NCI-H82 treated with DMSO at 0.1 percent for 48 hours (cell line): ENCODE measurements around the gene EN1.

Experiments used
- DNase-seq: peaks from one replicate; lab custom pipeline; 2025; ENCODE audit not compliant: unreplicated experiment; lab: John Stamatoyannopoulos, UW

The EN1 gene

GRCh38 chr2:118843483-118844132, 3.8 kb downstream of the EN1 start:
- DNase-seq, result no peak

- DNase-seq, result no peak
Measured at GRCh38 chr2:118842661-118843482, 4.6 kb downstream of the EN1 start.

DNA sequence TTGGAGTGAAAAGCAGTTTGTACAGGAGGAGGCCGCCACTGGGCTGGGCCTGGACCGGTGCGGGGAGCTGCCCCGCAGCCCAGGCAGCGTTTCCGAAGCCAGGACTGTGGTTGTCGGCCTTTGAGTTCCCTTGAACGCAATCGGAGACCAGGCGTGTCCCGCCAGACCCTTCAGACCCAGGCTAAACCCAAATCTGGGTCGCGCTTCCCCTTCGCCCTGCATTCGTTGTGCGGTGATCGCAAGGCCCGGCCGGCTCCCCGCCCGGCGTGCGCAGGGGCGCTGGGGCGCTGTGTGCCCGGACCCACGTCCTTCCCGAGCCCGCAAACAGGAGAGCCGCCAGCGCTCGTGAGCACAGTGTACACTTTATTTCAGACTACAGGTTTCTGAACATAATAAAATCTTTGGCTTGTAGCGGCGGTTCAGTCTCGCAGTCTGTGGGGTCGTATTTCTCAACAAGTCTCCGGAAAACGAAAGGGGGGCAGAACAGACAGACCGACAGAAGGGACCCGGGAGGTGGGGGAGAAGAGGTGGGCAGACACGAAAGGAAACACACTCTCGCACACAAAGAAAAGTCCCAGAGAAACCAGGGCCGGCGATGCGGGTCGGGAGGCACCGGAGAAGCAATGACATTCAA, 5.5 kb downstream of the EN1 start:
- DNase-seq, result no peak

DNA sequence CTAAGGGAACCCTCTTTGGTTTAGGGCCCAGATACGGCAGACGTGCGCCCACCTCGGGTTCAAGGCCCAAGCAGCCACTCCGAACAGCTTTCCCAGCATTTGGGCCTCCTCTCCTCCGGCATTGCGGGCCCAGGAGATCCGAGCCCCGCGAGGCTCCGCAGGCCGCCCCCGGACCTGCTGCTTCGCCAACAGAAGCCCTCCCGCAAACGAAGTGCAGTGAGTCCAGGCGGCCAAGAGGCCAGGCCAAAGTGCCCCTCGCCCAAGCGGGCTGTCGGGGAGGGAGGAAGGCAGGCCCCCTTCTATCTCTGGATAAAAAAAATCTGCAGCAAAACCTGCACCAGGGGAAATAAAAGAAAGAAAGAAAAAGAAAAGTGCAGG, 6.0 kb downstream of the EN1 start:
- DNase-seq, result no peak

- DNase-seq, result no peak
Measured at GRCh38 chr2:118838741-118839455, 8.6 kb downstream of the EN1 start.

DNA sequence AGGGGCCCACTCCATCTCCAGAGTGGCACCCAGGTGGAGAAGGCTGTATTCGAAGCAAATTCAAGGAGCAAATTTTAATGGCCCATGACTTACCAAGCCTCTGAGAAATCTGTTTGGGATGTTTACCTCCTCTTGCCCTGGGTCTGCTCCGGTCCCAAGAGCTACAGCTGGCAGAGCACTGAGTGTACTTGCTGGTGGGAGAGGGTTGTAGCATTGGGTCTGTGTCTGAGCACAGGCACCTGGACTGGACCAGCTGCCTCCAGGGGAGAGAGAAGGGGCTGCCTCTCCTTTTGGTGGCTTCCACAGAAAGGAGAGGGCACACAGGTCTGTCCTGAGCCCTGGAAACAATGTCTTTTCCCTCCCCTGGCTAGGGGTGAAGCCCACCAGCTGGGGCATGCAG, 9.8 kb downstream of the EN1 start:
- DNase-seq, result no peak

DNA sequence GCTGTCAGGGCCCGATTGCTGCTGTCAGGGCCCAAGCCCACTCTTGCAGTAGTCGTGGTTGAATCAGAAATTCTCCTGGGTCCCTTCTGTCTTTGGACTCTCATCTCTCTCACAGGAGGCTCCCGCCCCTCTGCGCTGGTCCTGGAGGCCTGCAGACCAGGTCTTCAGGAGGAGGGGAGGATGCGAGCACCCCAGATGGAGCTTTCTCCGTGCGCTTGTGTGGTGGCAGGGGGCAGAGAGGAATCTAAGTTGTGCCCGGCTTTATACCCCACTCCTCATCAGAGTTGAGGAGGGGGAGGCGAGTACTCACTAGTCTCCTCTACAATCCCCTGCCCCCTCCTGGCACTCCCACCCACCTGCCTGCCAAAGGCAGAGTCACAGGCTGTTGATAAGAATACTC, 10.4 kb downstream of the EN1 start:
- DNase-seq, result no peak

GRCh38 chr2:118836411-118836930, 11.0 kb downstream of the EN1 start:
- no peak for DNase-seq

GRCh38 chr2:118835746-118836410, 11.6 kb downstream of the EN1 start:
- no peak for DNase-seq

DNA sequence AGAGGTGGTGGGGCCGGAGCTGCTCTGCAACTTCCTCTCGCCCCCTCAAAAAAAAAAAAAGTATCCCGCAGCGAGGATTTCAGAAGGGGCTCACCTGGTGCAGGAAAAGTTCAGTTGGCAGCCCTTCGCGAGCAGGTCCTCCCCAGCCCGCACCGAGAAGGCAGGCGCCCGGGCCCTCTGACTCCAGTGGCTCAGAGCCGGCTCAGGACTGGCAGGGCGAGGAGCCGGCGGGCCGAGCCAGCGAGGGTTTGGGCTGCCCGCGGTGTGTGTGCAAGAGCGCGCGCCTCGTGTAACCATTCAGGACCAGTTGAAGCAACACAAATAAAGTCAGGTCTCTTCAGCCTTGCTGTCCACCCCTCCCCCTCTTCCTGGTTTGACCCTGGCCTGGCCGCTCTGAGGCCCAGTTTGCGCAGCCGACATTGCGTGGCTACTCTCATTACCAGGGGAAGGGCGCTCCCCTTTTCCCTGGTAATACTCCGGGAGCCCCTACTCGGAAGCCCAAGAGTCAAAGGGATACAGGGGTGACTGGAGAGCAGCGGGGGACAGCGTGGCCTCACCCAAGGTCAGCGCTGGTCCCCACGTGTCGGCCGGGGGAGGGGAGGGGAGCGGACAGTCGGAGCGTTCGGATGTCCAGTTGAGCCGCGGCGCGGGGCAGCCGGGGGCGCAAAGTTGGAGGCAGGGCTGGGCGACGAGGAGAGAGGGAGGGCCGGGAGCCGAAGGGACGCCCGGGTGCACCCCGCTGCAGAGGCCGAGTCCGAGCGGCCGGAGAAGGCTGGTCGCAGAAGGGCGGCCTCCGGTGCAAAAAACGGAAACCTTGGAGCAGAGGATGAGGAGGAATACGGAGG, 12.3 kb downstream of the EN1 start:
- DNase-seq, result no peak

- DNase-seq, result no peak
Measured at GRCh38 chr2:118834440-118834810, 13.0 kb downstream of the EN1 start.

DNA sequence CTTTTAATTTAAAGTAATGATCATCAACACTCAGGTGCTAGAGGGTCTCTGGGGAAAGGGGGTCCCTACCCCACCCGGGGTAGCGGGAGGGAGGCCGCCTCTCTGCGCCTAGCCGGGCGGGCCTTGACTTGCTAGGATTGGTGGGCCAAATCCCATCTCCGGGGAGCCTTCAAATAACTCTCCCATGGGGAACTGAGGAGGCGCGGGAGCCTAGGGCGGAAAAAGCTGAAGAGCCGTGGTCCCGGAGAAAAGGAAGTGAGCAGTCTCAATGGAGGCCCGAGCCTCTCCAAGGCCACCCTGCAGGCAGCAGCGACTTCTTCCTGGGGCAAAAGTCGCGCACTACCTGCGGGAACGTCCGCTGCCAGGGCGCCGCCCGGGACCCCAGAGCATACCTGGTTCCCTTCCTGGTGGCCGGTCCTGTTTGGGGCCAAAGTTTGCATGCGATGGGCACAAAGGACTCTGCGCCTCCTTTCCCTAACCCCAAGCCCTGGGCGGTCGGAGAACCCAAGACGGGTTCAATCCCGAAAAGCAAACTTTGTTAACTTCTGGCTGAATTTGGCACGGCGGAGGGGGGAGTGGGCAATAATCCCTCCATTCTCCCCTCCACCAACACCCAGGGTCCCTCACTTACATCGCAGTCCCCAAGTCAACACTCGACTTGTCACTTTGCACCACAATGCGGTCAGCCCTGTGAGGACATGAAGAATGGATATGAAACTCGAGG, 13.6 kb downstream of the EN1 start:
- no peak for DNase-seq

- no peak for DNase-seq
Measured at GRCh38 chr2:118832791-118833715, 14.4 kb downstream of the EN1 start.

- no peak for DNase-seq
Measured at GRCh38 chr2:118832071-118832790, 15.2 kb downstream of the EN1 start.

DNA sequence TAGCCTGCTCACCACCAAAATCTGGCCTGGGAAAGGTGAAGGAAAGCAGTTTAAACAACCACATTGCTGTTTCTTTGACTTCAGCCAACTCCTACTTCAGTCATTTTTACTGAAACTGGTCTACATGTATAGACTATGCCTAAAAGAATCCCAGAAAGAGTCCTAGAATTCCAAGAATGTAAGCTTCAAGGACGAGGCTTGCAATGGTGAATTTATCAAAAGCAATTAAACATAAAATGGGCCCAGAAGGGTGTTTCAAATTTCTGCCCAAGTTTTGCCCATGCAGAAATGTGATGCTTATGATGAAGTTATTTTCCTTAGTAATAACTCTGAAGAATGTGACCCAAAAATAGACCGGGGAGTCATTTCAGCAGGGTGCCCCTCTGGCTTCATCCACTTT, 16.6 kb downstream of the EN1 start:
- DNase-seq, result no peak

DNA sequence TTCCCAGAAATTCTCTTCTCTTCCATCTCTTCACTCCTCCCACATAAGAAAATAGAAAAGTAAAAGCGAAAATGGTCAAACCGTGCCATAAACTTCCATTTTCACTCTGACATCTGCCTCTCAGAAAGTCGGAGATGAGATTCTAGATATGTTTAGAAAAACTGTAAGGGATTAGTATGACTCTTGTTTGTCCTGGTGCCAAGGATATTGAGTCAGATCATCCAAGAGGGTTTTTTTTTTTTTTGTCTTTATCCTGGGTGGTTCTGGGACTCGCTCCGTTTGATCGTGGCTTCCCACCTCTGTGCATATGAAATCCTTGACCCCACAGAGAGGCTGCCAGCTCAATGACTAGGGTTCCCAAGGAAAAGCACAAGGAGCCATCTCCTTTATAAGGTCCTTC, 17.3 kb downstream of the EN1 start:
- no peak for DNase-seq

GRCh38 chr2:118826093-118826492, 21.4 kb downstream of the EN1 start:
- no peak for DNase-seq

DNA sequence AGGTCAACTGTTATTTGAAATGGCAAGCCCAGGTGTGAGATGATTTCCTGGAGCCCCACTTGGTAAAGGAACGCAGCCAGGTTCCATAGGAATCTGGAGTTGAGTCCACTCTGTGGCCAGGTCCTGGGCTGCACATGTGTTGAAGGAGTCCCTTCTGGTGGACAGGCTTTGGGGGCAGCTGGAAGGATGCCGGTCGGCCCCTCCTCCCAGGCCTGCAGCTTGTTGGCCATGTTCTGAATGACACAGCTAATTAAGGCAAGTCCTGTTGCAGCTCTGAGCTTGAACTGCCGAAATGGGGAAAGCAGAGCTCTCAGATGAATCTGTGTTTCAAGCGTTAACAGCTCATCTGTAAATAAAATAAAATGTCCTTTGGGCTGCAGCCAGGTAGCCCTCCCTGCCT, 23.8 kb downstream of the EN1 start:
- DNase-seq, result no peak
